Renal cortex interstitium (tissue), 11 donors: Measurements from ENCODE around the gene TNC. TPM values are rescaled to one million over a fixed set of nuclear protein-coding genes. Genes with fewer than 3 reads are reported as not detected.
"Not testable (repeated sequence)": the region's sequence is repeated elsewhere in the genome, so short reads cannot be mapped to it uniquely, and the experiment has no call there.

Source experiments
- DNase-seq, 11 donors: peaks; one replicate each; pipeline ENCODE4 v3.0.0-alpha.2; 2013; ENCODE audit warnings: low read depth in 9 of 11, low spot score in 4 of 11; ENCODE audit errors: extremely low read depth in 1 of 11
- polyA plus RNA-seq, 3 donors: library from polyadenylated mRNA; unstranded; fragments of 120-200 nt; gene quantifications; one replicate each; pipeline ENCODE4 v1.2.1, GENCODE V29; 2013; ENCODE audit not compliant: insufficient read length in 3 of 3

TNC gene
- polyA plus RNA-seq, 3 donors = 329 to 375 (median 366) TPM

GRCh38 chr9:115142090-115142489, 24.1 kb upstream of the TNC start:
- DNase-seq = no peak

GRCh38 chr9:115141612-115142011, 23.7 kb upstream of the TNC start:
- no peak for DNase-seq

GRCh38 chr9:115138151-115138550, 20.2 kb upstream of the TNC start:
- no peak for DNase-seq

GRCh38 chr9:115137526-115137925, 19.6 kb upstream of the TNC start:
- no peak for DNase-seq

- DNase-seq = no peak
Measured at GRCh38 chr9:115135821-115136778, 18.1 kb upstream of the TNC start.

- no peak for DNase-seq
Measured at GRCh38 chr9:115134941-115135340, 17.0 kb upstream of the TNC start.

GRCh38 chr9:115133649-115134048, 15.7 kb upstream of the TNC start:
- DNase-seq = no peak

GRCh38 chr9:115132648-115133047, 14.7 kb upstream of the TNC start:
- peak in 1 of 11 donors; percentile 35 for DNase-seq

- no peak for DNase-seq
Measured at GRCh38 chr9:115130176-115130575, 12.2 kb upstream of the TNC start.

- not testable (repeated sequence) for DNase-seq
Measured at GRCh38 chr9:115128726-115129125, 10.8 kb upstream of the TNC start.

- DNase-seq = no peak
Measured at GRCh38 chr9:115127191-115127817, 9.3 kb upstream of the TNC start.

- no peak for DNase-seq
Measured at GRCh38 chr9:115126404-115126803, 8.4 kb upstream of the TNC start.

GRCh38 chr9:115122937-115123336, 5.0 kb upstream of the TNC start:
- DNase-seq = no peak

GRCh38 chr9:115121181-115121580, 3.2 kb upstream of the TNC start:
- DNase-seq = no peak

GRCh38 chr9:115118879-115119218, 892 bp upstream of the TNC start:
- peak in 3 of 11 donors; percentile 41 to 57 (median 42) for DNase-seq

GRCh38 chr9:115116421-115117284, 1.3 kb downstream of the TNC start:
- DNase-seq = no peak

GRCh38 chr9:115115924-115116323, 2.0 kb downstream of the TNC start:
- DNase-seq = no peak

GRCh38 chr9:115115117-115115880, 2.7 kb downstream of the TNC start:
- DNase-seq = no peak

- DNase-seq = no peak
Measured at GRCh38 chr9:115114546-115114945, 3.4 kb downstream of the TNC start.
